GM19438 (cell line): ENCODE data around the gene STOX2.
"Not testable (repeated sequence)": the region's sequence is repeated elsewhere in the genome, so short reads cannot be mapped to it uniquely, and the experiment has no call there.

Experiments
- ATAC-seq: cut with Tn5 transposase; IDR thresholded peaks from one replicate; pipeline ENCODE4 v1.9.1; 2021; ENCODE audit warnings: low read depth; ENCODE audit not compliant: unreplicated experiment

STOX2 gene

DNA sequence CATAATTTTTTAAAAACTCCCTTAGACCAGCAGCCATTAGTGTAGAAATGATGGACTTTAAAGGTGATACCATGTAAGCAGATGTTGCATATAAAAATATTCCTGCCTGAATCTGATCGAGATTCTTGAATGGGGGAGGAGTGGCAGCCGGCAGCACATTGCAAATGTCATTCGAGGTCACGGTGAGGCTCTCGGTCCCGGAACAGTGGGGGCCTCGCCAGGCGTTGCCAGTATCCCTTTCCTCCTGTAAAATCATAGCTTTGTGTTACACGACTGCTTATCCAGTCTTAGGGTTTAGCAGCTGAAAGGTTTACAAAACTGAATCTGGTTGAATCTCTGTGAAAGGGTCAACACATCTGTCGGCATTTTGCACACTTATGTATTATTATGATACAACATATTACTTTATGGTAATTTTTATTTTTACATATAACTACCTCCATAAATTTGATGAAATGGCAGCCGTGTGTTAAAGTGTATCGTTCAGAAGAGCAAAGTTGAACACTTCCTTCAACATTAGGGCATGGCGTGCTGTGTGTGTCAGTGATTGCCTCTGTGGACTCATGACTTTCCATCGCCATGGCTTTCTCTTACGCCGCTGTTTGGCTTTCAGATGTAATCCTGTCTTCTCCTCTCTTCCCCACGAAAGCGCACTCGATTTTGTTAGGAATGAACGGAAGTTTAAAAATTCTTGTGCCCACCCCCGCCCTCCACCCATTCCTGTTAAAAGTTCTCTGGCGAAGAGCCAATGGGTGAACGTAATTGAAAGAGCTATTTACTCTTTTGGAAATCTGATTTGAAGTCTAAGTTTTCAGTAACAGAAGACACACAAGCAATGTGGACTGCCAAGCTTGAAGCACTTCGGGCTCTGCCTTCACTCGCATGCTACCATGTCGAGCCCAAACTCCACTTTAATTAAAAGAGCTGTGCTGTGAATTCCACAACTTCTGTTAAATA lies 114.8 kb downstream of the STOX2 start:
- ATAC-seq, result no peak

DNA sequence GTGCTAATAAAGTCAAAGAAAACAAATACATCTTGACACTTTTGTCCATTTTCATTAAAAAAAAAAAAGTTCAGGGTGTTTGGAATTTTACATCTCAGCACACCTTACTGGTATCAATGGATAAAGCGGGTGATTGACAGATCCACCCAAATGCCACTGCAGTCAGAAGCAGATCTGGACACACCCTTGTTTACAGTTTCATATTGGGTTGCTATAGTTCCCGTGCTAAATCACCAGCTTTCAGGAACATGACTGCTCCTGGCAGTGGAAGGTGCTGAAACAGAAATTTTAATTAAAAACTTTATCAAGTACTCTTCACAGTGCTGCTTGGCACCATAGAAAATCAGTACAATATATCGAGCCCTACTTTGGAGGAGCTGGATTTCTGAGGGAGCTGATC lies 116.3 kb downstream of the STOX2 start:
- no peak for ATAC-seq

GRCh38 chr4:184022679-184023383 lies 117.7 kb downstream of the STOX2 start:
- no peak for ATAC-seq

- ATAC-seq, result no peak
Measured at GRCh38 chr4:184024637-184025036, 119.5 kb downstream of the STOX2 start.

GRCh38 chr4:184028561-184029374 lies 123.7 kb downstream of the STOX2 start:
- no peak for ATAC-seq

DNA sequence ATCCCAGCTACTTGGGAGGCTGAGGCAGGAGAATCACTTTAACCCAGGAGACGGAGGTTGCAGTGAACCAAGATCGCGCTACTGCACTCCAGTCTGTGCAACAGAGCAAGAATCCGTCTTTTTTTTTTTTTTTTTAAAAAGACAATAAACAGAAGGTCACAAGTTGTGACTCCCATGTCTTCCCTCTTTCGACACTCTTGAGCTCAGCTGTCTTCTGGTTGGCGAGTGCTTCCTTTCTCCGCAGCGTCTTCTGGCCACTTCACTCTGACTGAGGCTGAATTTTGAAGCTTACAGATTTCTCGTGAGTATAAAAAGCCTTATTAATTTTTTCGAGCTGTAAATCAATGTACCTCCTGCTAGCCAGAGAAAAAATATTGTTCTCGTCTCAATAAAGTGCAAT lies 124.9 kb downstream of the STOX2 start:
- no peak for ATAC-seq

GRCh38 chr4:184030764-184031163 lies 125.7 kb downstream of the STOX2 start:
- no peak for ATAC-seq

GRCh38 chr4:184032091-184032490 lies 127.0 kb downstream of the STOX2 start:
- no peak for ATAC-seq

- ATAC-seq, result no peak
Measured at GRCh38 chr4:184039963-184040383, 134.9 kb downstream of the STOX2 start.

- no peak for ATAC-seq
Measured at GRCh38 chr4:184041156-184041555, 136.0 kb downstream of the STOX2 start.

DNA sequence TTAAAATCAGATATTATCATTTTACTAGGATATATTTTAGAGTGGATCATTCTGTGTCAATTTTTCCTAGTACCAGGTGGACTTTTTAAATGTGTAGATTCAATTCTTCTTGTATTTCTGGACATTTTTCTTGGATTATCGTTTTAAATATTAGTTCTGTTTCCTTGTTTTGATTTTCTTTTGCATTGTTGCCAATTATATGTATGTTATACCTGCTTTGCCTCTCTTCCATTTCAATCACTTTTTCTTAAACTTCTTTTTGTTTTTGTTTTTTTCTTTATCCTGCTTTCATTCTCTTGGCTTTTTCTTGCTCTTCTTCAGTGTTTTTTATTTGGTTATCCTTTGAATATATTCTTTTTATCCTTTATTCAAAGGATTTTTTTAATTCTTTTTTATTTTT lies 141.0 kb downstream of the STOX2 start:
- no peak for ATAC-seq

GRCh38 chr4:184051262-184051661 lies 146.2 kb downstream of the STOX2 start:
- ATAC-seq, result not testable (repeated sequence)

DNA sequence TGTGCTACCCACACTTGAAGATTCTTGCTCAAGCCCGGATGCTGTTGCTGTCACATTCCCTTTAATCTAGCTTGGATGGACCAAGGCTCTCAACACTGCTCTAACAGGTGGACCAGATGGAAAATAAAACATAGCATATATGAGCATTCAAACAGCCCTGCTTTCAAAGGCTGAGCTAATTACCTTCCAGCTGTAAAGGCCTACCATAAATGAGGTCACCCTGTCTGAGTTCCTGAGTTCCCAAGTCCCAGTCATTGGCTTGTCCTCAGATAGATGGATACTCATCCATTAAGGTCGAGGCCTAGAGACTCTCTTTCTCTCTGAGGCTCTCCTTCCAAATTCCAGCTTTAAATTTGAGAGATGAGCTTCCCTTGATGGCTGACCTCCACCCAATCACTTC lies 147.5 kb downstream of the STOX2 start:
- no peak for ATAC-seq

- ATAC-seq, result no peak
Measured at GRCh38 chr4:184053434-184053833, 148.3 kb downstream of the STOX2 start.

GRCh38 chr4:184056877-184057276 lies 151.8 kb downstream of the STOX2 start:
- ATAC-seq, result no peak

DNA sequence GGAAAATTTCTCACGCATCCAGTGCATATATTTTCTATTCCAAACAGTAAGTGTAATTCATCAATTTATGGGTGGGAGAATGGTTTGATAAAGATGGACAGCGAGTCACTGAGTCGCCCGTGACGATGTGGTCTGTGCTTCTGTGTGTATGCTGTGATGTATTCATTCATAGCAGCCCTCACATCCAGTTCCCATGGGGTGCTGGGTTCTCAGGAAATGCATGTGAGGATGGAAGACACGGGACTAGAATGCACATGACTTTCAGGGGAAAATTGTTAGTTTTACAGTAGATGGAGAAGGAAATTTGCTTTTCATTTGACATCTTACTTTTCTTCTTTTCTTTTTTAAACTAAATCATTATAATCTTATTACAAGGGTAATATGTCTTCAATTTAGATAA lies 152.9 kb downstream of the STOX2 start:
- no peak for ATAC-seq

DNA sequence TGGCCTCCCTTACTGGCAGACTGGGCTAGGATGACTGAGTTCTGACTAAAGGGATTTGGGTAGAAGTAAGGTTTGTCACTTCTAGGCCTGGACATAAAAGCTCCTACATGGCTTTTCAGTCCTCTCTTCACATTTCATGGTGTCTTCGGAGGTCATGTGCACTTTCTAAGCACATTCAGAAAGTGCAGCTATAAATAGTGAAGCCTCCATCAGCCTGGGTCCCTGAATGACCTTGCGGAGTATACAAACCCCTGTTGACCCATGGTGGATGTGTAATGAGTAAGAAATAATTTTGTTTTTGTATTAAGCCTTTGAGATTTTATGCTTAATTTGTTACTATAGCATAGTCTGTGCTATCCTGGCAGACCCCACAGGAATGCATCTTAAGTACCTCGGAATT lies 154.0 kb downstream of the STOX2 start:
- ATAC-seq, result no peak

DNA sequence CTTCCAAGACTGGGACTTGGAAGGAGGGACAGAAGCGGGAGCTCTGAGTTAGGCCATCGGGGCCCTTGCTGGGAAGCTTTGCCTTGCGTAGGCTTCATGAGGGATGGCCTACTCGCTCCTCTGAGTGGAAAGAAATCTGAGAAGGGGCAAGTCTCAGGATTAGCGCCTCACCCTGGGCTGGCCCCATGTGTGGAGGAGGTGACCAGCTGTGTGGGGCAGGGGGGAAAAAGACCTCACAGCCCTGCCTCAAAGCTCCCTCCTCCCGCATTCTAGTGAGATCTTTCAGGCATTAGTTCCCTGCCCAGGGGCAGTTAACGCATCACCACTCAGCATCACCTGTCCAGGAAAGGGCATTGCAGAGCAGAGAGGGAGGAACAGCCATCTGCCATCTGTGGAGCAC lies 156.5 kb downstream of the STOX2 start:
- no peak for ATAC-seq

GRCh38 chr4:184062769-184063168 lies 157.7 kb downstream of the STOX2 start:
- ATAC-seq, result no peak

- no peak for ATAC-seq
Measured at GRCh38 chr4:184064877-184065276, 159.8 kb downstream of the STOX2 start.
